GM06990 (cell line): Measurements from ENCODE around the gene MDM2.

ENCODE experiments used
- DNase-seq: peaks from one replicate; pipeline ENCODE4 v3.0.0-alpha.2; 2011; ENCODE audit not compliant: insufficient read length; ENCODE audit errors: extremely low read depth
- H3K27me3 ChIP-seq: replicated peaks from 2 replicates; pipeline ENCODE4 v1.6.0; 2011; ENCODE audit warnings: low read length; ENCODE audit not compliant: control insufficient read depth, insufficient read depth
- H3K36me3 ChIP-seq: 2 replicates; pipeline ENCODE4 v1.5.1; 2011; ENCODE audit warnings: low read length; ENCODE audit not compliant: control insufficient read depth, insufficient read depth
- H3K4me3 ChIP-seq: replicated peaks from 2 replicates; pipeline ENCODE4 v1.5.1; 2011; ENCODE audit warnings: low read depth, mild to moderate bottlenecking, control low read depth, low read length
- TF ChIP-seq, protein P1 (sequence below): IDR thresholded peaks from 2 replicates; pipeline ENCODE4 v1.5.1; 2011; ENCODE audit warnings: low read length, control low read depth, mild to moderate bottlenecking, inconsistent platforms; ENCODE audit not compliant: insufficient read depth, poor library complexity, severe bottlenecking

MDM2 gene

DNA sequence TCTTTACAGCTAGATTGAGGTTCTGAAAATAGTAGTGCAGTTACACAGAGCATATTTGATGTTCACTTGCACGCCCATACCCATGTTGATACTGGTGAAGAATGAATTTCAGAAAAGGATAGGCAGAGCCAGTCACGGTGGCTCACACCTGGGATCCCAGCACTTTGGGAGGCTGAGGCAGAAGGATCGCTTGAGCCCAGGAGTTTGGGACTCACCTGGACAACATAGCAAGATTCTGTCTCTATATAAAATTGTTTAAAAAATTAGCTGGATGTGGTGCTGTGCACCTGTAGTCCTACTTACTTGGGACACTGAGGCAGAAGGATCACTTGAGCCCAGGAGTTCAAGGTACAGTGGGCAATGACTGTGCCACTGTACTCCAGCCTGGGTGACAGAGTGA, 56.6 kb downstream of the MDM2 start:
- H3K27me3 ChIP-seq, result no peaks in the 10 kb centered on the region; the same call in none of the 2 replicates
- TF ChIP-seq, protein P1, sequence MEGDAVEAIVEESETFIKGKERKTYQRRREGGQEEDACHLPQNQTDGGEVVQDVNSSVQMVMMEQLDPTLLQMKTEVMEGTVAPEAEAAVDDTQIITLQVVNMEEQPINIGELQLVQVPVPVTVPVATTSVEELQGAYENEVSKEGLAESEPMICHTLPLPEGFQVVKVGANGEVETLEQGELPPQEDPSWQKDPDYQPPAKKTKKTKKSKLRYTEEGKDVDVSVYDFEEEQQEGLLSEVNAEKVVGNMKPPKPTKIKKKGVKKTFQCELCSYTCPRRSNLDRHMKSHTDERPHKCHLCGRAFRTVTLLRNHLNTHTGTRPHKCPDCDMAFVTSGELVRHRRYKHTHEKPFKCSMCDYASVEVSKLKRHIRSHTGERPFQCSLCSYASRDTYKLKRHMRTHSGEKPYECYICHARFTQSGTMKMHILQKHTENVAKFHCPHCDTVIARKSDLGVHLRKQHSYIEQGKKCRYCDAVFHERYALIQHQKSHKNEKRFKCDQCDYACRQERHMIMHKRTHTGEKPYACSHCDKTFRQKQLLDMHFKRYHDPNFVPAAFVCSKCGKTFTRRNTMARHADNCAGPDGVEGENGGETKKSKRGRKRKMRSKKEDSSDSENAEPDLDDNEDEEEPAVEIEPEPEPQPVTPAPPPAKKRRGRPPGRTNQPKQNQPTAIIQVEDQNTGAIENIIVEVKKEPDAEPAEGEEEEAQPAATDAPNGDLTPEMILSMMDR, result no peak
- no peak overlapping the region for H3K4me3 ChIP-seq
- no peak for DNase-seq
- H3K36me3 ChIP-seq, result no peaks in the 10 kb centered on the region

DNA sequence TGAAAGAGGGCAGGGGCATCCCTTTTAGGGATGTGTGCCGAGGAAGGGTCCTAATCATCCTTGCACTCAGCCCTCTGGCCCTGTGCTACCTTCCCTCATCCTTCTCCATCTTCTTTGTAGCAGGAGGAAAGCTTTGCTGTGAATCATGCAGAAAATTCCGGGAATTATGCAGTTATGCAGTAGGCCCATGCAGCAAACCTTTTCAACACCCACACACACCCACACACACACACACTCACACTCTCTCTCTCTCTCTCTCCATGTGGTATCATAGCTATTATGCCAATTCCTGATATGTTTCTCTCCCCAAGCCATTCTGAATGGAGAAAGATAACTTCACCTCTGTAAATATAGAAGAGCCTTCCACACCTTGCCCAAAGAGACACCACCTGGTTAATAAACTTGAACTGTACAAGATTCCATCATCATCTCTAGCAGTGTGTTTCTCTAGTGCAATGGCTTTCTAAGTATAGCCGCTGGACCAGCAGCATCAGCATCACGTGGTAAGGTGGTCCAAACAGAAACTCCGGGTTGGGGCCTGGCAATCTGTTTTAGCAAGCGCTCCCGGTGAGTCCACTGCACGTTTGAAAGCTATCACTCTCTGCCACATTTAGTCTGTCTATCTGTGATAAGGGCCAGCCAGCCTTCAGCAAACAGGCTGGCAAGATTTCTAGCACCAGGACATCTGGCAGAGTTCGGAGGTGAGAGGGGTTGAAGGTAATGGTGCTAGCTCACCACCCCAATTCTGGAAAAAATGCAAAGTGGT, 57.6 kb downstream of the MDM2 start:
- DNase-seq, result no peak

DNA sequence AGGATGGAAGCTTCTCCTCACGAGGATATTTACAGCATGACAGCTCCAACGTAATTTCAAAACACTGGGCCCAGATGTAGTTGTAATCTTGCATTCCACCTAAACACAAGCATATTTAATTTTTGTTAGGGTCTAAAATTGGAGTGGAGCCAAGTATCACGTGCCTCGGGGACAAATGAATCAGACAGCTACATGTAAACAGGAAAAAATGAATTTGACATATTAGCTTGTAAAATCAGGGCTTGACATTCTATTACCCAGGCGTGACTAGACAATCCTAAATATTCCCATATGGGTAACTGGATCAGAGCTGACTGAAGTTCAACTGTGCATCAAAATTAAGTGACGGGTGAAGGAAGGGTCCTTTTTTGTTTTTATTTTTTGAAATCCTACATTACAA, 59.0 kb downstream of the MDM2 start:
- DNase-seq, result no peak
- H3K36me3 ChIP-seq, result no peaks in the 10 kb centered on the region
- no peaks in the 10 kb centered on the region; the same call in none of the 2 replicates for H3K27me3 ChIP-seq
- H3K4me3 ChIP-seq, result no peak overlapping the region
- TF ChIP-seq, protein P1, result no peak

More for the DNA sequence above, 57.6 kb downstream of the MDM2 start:
- Histone ChIP-seq H3K27me3 (no peaks in the 10 kb centered on the region; the same call in none of the 2 replicates), H3K36me3 (no peaks in the 10 kb centered on the region), H3K4me3 (no peak overlapping the region)
- TF ChIP-seq, protein P1, result no peak

DNA sequence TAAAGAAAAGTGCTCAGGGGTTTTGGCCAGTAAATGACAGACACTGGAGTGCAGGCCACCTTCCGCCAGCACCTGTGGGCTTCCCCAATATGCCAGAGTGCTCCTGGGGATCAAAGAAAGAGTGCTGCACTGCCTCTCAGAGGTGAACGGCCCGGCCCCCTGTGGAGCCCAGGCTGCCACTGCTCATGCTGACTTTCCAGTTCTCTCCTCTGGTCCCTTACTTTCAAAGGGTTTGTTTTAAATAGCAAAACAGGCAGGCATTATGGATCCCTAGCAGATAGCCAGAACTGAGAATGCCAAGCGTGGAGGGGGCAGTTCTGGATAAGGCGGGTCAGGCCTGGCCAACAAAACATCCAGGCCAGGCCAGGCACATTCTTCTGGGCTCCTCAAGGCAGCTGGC, 59.6 kb downstream of the MDM2 start:
- H3K36me3 ChIP-seq, result no peaks in the 10 kb centered on the region
- no peak overlapping the region for H3K4me3 ChIP-seq
- no peak for DNase-seq
- TF ChIP-seq, protein P1, result no peak
- no peaks in the 10 kb centered on the region; the same call in none of the 2 replicates for H3K27me3 ChIP-seq

DNA sequence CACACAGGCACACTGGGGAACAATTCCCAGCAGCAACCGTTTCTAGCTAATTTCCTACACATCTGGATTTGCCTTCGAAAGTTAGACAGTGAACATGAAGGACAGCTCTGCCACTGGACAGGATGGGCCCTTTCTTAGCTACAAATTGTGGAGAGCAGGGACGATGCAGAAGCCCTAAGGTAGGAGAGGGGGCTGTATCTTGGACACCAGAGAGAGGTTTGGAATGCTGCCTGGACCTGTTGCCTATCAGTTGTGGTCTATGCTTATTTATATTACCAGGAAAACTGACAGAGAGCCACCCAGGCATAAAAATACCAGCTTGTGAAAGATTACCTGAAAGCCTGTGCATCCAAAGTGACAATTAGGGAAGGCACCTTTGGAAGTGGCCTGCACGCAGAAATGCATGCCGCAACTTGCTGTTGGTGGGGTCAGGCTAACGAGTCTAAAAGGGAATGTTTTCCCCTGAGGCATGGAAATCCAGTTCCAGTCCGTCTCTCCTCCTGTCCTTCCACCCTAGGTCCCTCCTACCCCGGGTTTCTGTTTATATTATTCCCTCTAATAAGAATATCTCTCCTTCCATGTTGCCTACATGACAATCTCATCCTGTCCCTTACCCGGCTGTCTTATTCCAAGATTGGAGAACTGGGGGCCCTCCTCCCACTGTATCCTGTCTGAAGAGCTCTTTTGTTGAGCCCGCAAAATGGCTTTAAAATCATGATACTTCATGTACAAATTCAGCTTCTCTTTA, 60.2 kb downstream of the MDM2 start:
- Histone ChIP-seq H3K4me3 (no peak overlapping the region), H3K36me3 (no peaks in the 10 kb centered on the region), H3K27me3 (no peaks in the 10 kb centered on the region; the same call in none of the 2 replicates)
- no peak for DNase-seq
- TF ChIP-seq, protein P1, result no peak
